Stomach (tissue), 4 donors: ENCODE measurements around the gene PACS2.

Experiments used
- POLR2AphosphoS5 ChIP-seq, 3 donors: sonication (generic); formaldehyde crosslinking; IDR thresholded peaks; one replicate each; pipeline ENCODE4 v1.6.1; 2016; ENCODE audit warnings: antibody characterized with exemption in 3 of 3
- TF ChIP-seq, protein P1 (sequence below), 7 experiments: fragments of 450-650 bp in 4 of 7; fragments of 200-600 bp in 3 of 7; sonication (generic) in 3 of 7; IDR thresholded peaks; one replicate each; pipeline ENCODE4 v1.5.1; 2016 to 2019; ENCODE audit warnings: antibody characterized with exemption in 7 of 7, control low read depth in 2 of 7, mild to moderate bottlenecking in 1 of 7

DNA sequence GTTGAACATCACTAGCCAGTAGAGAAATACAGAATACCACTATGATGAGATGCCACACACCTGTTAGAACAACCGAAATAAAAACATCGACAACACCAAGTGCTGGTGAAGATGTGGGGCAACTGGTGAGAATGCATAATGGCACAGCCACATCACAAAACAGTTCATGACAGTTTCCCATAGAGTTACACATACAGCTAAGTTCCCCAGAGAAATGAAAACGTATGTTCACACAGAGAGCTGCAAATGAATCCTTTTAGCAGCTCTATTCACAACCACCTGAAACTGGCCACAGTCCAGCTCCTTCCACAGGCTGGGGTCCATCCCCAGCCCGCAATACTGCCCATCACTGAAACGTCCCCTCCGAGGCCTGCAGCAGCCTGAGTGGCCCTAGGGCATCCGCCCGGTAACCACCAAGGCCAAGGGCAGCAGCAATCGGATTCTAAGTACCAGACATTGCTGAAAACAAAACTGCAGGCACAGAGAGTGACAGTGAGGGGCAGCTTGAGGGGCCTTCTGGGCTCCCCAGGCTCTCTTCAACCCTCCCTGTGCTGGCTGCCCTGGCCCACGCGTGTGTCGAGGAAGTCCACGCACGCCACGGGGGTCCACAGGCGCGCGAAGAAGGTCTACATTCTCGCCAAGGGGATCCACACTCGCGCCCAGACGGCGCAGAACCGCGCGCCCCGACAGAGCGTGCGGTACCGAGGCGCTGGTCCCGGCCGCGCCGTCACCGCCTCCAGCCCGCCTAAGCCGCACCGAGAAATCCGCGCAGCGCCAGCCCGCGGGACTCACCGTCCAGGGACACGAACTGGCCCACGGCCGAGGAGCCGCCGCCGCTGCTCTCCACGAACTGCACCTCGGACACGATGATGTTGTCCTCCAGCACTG is 14.7 kb upstream of the PACS2 start:
- no peak for TF ChIP-seq POLR2AphosphoS5 (IDR thresholded peaks at IDR 0.05)
- TF ChIP-seq, protein P1, sequence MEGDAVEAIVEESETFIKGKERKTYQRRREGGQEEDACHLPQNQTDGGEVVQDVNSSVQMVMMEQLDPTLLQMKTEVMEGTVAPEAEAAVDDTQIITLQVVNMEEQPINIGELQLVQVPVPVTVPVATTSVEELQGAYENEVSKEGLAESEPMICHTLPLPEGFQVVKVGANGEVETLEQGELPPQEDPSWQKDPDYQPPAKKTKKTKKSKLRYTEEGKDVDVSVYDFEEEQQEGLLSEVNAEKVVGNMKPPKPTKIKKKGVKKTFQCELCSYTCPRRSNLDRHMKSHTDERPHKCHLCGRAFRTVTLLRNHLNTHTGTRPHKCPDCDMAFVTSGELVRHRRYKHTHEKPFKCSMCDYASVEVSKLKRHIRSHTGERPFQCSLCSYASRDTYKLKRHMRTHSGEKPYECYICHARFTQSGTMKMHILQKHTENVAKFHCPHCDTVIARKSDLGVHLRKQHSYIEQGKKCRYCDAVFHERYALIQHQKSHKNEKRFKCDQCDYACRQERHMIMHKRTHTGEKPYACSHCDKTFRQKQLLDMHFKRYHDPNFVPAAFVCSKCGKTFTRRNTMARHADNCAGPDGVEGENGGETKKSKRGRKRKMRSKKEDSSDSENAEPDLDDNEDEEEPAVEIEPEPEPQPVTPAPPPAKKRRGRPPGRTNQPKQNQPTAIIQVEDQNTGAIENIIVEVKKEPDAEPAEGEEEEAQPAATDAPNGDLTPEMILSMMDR (IDR thresholded peaks at IDR 0.05) = no peak
